Measurements from ENCODE around the gene SLC8B1. TPM values are rescaled to one million over a fixed set of nuclear protein-coding genes. Genes with fewer than 3 reads are reported as not detected.

SLC8B1 gene
- total and polyA plus RNA-seq, 2 donors (not counting 1 experiment from before 2014, with no cell fraction given): 16.7 to 16.8 TPM

DNA sequence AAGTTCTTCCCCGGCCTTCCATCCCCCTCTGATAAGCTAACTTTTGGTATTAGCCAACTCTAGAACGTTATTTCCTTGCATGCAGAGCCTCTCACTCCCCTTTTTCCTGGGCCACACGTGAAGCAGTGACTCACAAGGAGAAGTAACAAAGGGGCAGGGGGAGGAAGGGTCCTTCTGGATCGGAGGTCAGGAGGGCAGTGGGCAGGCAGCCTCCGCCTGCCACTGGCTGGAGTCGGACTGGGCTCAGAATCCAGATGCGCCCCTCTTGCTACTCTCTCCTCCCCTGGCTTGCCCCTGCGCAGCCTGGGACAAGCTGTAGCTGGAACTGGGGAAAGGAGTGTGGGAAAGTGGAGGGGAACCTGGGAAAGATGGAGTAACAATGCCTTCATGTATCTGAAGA lies 58.6 kb downstream of the SLC8B1 start:
- H3K4me1 ChIP-seq (ENCODE audit: control insufficient read depth, extremely low read depth, insufficient read depth, low read length): peaks cover 11% of the 10 kb centered on the region
- H3K4me2 ChIP-seq (ENCODE audit: extremely low read depth, insufficient read depth, low read length): no peak overlapping the region
- no peak overlapping the region for H2AFZ ChIP-seq (ENCODE audit: low read length)
- H3K36me3 ChIP-seq (ENCODE audit: control insufficient read depth, insufficient read depth, low read length): no peaks in the 10 kb centered on the region
- H4K20me1 ChIP-seq (ENCODE audit: control insufficient read depth, extremely low read depth, insufficient read depth, low read length): no peaks in the 10 kb centered on the region
- H3K9me3 ChIP-seq (ENCODE audit: control insufficient read depth, insufficient read depth, low read depth, low read length): no peaks in the 10 kb centered on the region
- H3K27me3 ChIP-seq (ENCODE audit: control insufficient read depth, insufficient read depth, low read length): no peaks in the 10 kb centered on the region
- no peak overlapping the region for H3K27ac ChIP-seq (ENCODE audit: insufficient read depth, low read length)
- H3K9ac ChIP-seq (ENCODE audit: insufficient read depth, low read length): no peak overlapping the region
- H3K79me2 ChIP-seq (ENCODE audit: control insufficient read depth, insufficient read depth, low read length): no peaks in the 10 kb centered on the region
- TF ChIP-seq EZH2 (IDR thresholded peaks at IDR 0.05; ENCODE audit: low read length, missing control alignments): no peak
- TF ChIP-seq, protein P1, sequence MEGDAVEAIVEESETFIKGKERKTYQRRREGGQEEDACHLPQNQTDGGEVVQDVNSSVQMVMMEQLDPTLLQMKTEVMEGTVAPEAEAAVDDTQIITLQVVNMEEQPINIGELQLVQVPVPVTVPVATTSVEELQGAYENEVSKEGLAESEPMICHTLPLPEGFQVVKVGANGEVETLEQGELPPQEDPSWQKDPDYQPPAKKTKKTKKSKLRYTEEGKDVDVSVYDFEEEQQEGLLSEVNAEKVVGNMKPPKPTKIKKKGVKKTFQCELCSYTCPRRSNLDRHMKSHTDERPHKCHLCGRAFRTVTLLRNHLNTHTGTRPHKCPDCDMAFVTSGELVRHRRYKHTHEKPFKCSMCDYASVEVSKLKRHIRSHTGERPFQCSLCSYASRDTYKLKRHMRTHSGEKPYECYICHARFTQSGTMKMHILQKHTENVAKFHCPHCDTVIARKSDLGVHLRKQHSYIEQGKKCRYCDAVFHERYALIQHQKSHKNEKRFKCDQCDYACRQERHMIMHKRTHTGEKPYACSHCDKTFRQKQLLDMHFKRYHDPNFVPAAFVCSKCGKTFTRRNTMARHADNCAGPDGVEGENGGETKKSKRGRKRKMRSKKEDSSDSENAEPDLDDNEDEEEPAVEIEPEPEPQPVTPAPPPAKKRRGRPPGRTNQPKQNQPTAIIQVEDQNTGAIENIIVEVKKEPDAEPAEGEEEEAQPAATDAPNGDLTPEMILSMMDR (conservative IDR thresholded peaks at IDR 0.05 in 1 of 2, IDR thresholded peaks at IDR 0.05 in 1 of 2; ENCODE audit: low read depth in 1 of 2, low read length in 2 of 2): no peak
- no peak overlapping the region for H3K4me3 ChIP-seq (replicated peaks in 1 of 4; ENCODE audit: control extremely low read depth in 1 of 4, insufficient read depth in 1 of 4, low read depth in 3 of 4, low read length in 4 of 4)
- DNase-seq (ENCODE audit: low read depth in 2 of 2): no peak

DNA sequence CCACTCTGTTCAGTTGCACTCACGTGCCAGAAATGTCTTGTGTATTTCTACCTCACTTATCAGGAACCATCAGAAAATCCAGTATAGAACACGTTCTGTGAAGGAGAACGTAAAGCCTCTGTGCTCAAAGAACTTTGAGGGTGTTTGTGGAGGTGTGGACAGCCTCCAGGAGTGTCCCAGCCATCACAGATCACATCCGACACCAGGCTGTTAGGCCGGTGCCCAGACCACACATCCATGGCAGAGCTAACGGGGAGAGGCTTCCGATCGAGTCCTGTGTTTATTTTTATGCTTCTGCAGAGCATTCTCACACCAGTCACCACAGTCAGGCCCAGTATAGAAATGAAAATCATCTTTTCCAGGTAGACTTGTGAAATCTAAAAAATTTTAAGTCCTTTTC lies 60.1 kb downstream of the SLC8B1 start:
- TF ChIP-seq, protein P1 (conservative IDR thresholded peaks at IDR 0.05 in 1 of 2, IDR thresholded peaks at IDR 0.05 in 1 of 2; ENCODE audit: low read depth in 1 of 2, low read length in 2 of 2): no peak
- TF ChIP-seq EZH2 (IDR thresholded peaks at IDR 0.05; ENCODE audit: low read length, missing control alignments): no peak
- Histone ChIP-seq H3K27me3 (ENCODE audit: control insufficient read depth, insufficient read depth, low read length) (no peaks in the 10 kb centered on the region), H2AFZ (ENCODE audit: low read length) (no peak overlapping the region), H3K4me3 (replicated peaks in 1 of 4; ENCODE audit: control extremely low read depth in 1 of 4, insufficient read depth in 1 of 4, low read depth in 3 of 4, low read length in 4 of 4) (no peak overlapping the region), H3K9ac (ENCODE audit: insufficient read depth, low read length) (no peak overlapping the region), H3K27ac (ENCODE audit: insufficient read depth, low read length) (no peak overlapping the region), H3K79me2 (ENCODE audit: control insufficient read depth, insufficient read depth, low read length) (no peaks in the 10 kb centered on the region), H4K20me1 (ENCODE audit: control insufficient read depth, extremely low read depth, insufficient read depth, low read length) (no peaks in the 10 kb centered on the region), H3K36me3 (ENCODE audit: control insufficient read depth, insufficient read depth, low read length) (no peaks in the 10 kb centered on the region), H3K4me1 (ENCODE audit: control insufficient read depth, extremely low read depth, insufficient read depth, low read length) (peaks cover 11% of the 10 kb centered on the region), H3K9me3 (ENCODE audit: control insufficient read depth, insufficient read depth, low read depth, low read length) (no peaks in the 10 kb centered on the region), H3K4me2 (ENCODE audit: extremely low read depth, insufficient read depth, low read length) (no peak overlapping the region)
- no peak for DNase-seq (ENCODE audit: low read depth in 2 of 2)

DNA sequence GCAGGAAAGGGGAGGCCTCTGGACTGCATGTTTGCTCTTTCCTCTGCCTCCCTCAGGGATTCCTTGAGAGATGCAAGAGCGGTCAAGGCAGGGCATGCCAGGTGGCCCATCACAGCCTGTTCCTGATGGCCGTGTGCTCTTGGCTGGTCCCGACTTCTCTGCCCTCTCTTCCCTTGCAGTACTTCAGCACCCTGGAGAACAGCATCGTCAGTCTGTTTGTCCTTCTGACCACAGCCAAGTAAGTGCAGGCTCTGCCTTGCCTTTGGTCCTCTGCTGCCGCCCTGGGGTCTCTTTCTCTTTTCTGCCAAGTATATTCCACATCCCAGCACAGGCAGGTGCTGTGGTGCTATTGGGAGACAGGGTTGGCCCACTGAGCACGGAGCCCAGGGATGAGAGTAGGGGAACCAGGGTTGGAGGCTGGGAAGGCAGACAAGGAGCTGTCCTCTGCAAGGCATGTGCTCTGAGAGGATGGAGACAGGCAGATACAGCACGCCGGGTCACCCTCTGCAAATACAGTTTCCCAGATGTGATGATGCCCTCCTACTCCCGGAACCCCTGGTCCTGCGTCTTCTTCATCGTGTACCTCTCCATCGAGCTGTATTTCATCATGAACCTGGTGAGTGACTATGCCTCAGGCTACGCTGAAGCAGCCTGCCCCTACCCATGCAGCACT lies 61.7 kb downstream of the SLC8B1 start:
- TF ChIP-seq EZH2 (IDR thresholded peaks at IDR 0.05; ENCODE audit: low read length, missing control alignments): no peak
- TF ChIP-seq, protein P1 (conservative IDR thresholded peaks at IDR 0.05 in 1 of 2, IDR thresholded peaks at IDR 0.05 in 1 of 2; ENCODE audit: low read depth in 1 of 2, low read length in 2 of 2): no peak
- H4K20me1 ChIP-seq (ENCODE audit: control insufficient read depth, extremely low read depth, insufficient read depth, low read length): no peaks in the 10 kb centered on the region
- no peaks in the 10 kb centered on the region for H3K27me3 ChIP-seq (ENCODE audit: control insufficient read depth, insufficient read depth, low read length)
- no peak overlapping the region for H3K27ac ChIP-seq (ENCODE audit: insufficient read depth, low read length)
- peaks cover 11% of the 10 kb centered on the region for H3K4me1 ChIP-seq (ENCODE audit: control insufficient read depth, extremely low read depth, insufficient read depth, low read length)
- H3K4me3 ChIP-seq (replicated peaks in 1 of 4; ENCODE audit: control extremely low read depth in 1 of 4, insufficient read depth in 1 of 4, low read depth in 3 of 4, low read length in 4 of 4): no peak overlapping the region
- no peak overlapping the region for H3K9ac ChIP-seq (ENCODE audit: insufficient read depth, low read length)
- no peaks in the 10 kb centered on the region for H3K79me2 ChIP-seq (ENCODE audit: control insufficient read depth, insufficient read depth, low read length)
- no peak overlapping the region for H3K4me2 ChIP-seq (ENCODE audit: extremely low read depth, insufficient read depth, low read length)
- no peaks in the 10 kb centered on the region for H3K36me3 ChIP-seq (ENCODE audit: control insufficient read depth, insufficient read depth, low read length)
- no peak overlapping the region for H2AFZ ChIP-seq (ENCODE audit: low read length)
- H3K9me3 ChIP-seq (ENCODE audit: control insufficient read depth, insufficient read depth, low read depth, low read length): no peaks in the 10 kb centered on the region
- DNase-seq (ENCODE audit: low read depth in 2 of 2): peak; percentile 18 to 20

All from fibroblast of lung (primary cell).